NCI-H1092 (cell line): ENCODE measurements around the gene PPP1R15B.

Experiments used
- DNase-seq: peaks from one replicate; lab custom pipeline; 2025; lab: John Stamatoyannopoulos, UW

Gene PPP1R15B

DNA sequence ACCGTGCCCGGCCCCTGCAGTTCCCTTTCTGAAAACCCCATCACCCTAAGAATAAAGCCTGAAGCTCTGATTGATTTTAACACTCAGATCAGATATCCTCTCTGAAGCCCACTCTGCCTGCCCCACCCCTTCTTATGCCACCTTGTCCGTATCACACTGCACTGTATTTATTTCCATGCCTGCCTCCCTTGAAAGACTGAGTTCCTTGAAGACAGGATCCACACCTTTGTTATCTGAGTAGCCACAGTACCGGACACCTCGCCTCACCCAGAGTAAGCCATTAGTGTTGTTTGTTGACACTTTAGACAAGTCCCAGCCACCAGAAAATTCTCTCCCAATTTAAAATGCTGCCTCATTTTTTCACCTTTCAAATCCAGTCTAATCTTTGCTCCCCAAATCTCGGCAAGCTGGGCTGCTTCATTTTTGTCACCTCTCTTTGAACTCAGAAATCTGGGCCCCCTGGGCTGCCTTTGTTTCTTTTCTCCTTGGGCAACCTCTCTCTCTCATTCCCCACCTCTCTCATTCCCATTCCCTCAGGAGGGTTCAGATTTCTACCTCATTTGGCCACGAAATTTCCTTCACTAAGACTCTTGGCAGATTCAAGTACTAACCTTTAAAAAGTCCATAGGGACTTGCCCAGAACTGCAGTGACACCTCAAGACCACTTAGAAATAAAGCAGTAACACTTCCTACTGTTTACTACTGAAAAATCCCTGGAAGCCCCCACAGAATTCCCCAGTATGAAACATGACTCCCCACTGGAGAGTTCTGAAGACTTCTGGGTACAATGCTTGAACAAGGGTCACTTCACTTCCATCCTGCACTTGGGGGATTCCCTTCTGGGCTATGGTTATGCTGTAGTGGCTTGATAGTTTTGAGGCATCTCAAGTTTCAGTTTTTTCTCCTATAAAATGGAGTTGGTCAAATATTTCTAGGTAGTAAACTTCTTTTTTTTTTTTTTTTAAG lies 8.7 kb upstream of the PPP1R15B start:
- no peak for DNase-seq

DNA sequence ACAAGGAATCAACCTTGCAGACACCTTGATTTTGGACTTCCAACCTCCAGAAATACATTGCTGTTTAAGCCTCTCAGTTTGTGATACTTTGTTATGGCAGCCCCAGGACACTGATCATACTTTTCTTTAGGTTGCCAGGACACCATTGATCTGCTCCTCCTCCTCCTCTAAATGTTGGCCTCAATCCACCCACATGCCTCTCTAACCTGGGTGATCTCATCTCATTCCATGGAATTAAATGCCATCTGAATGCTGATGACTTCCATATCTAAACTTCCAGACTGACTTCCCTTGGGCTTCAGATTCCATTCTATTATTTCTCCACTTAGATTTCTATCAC lies 7.4 kb upstream of the PPP1R15B start:
- no peak for DNase-seq

DNA sequence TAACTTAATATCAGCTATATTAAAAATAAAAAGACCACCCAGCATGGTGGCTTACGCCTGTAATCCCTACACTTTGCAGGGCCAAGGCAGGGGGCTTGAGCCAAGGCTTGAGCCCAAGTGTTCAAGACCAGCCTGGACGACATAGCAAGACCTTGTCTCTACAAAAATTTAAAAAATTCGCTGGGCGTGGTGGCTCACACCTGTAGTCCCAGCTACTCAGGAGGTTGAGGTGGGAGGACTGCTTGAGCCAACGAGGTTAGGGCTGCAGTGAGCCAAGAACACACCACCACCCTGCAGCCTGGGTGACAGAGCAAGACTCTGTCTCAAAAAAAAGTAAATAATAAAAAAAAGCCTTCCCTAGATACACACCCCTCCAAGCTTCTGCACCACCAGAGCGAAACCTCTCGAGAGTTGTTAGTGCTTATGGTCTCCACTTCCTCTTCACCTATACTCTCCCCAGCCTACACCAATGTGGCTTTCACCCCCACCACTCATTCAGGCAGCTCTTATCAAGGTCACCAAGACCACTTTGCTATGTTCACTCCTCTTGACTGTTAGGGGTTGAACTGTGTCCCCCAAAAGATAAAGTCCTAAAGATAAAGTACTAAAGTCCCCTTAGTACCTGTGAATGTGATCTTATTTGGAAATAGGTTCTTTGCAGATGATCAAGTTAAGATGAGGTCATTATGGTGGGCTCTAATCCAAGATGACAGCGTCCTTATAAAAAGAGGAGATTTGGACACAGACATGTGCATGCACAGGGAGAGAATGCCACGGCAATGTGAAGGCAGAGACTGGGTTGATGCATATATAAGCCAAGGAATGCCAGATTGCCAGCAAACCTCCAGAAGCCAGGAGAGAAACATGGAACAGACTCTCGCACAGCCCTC lies 6.8 kb upstream of the PPP1R15B start:
- DNase-seq, result no peak

DNA sequence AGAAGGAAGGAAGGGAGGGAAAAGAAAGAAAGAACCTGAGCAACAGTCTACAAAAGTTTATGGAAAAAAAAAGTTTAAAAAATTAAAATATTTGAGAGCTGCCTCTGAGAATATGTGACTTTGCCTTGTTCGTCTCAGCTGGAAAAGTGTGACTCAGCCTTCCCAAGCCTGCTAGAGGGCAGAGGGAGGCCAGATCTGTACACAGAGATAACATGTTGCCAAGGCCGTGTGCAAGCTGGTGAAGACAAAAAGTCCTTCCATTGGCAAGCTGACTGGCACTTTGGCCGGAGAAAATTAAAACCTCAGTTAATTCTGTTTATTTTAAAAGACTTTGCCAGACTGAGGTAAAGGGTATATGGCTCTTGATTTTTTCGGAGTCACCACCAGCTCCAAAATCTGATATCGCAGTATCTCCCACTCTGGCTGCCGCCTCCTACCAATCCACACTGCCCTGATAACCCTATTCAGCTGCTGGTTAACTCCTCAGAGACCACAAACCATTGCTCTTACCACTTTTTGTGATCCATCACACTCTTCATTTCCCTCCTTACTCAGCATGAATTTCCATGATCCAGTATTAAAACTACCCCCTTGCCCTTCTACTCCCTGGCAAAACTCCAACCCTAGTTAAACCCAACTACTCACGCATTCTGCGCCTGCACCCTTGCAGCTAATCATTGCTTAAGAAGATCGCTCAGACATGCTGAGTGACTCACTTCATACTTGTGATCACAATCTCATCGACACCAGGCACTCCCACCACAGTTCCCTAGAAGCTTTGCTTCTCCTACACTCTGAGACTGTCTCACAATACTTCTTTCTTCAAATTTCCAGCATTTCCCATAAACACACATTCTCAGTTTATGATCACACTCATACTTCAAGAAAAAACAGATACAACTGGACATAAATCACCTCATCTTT lies 5.7 kb upstream of the PPP1R15B start:
- no peak for DNase-seq

DNA sequence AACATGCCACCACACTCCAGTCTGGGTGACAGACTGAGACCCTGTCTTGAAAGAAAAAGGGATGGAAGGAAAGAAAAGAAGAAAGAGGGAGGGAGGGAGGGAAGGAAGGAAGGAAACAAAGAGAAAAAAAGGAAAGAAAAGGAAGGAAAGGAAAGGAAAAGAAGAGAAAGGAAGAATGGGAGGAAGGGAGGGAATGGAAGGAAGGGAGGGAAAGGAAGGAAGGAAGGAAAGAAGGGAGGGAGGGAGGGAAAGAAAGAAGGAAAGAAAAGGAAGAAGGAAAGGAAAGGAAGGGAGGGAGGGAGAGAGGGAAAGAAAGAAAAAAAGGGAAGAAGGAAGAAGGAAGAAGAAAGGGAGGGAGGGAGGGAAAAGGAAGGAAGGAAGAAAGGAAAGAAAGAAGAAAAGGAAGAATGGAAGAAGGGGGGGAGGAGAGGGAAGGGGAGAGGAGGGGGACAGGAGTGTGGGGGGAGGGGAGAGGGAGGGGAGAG lies 5.0 kb upstream of the PPP1R15B start:
- no peak for DNase-seq

DNA sequence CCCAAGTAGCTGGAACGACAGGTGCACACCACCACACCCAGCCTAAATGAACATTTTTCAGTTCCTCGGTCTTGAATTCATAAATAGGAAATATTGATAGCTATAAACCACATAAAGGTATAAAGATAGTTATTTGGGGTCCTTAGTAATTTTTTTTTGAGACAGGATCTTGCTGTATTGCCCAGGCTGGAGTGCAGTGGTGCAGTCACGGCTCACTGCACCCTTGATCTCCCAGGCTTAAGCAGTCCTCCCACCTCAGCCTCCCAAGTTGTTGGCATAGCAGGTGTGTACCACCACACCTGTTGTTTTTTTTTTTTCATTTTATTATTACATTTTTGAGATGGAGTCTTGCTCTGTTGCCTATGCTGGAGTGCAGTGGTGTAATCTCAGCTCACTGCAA lies 3.7 kb upstream of the PPP1R15B start:
- no peak for DNase-seq

DNA sequence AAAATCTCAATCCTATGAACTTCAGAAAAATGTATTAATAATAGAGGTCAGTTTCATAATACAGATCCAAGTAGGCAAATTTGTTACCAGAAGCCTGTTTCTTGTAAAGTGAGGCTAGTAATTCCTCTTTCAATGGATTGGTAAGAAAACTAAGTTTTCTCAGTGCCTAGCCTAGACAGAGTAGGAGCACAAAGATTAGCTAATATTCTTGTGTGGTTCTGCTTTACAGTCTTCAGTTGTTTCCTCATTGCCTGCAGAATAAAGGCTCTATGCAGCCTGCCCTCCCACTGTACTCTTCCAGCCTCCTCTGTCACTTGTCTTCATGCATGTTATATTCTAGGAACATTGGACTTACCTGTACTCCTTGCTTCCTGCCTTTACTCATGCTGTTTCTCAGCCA lies 2.4 kb upstream of the PPP1R15B start:
- no peak for DNase-seq

DNA sequence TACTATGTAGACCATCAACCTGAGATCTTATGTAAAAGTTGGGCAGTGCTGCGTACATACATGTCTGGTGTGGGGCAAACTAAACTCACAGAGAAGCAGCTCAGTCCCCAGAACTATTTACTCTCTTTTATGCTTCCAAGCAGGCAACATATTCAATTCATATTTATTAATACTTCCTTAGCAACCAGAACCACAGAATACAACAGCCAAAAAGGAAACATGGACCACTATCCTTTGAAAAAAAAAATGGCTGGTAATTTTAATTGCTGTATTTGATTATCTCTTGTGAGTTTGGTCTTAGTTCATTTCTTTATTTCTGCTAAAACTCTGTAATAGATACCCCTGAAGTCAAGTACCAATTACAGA lies 1.5 kb upstream of the PPP1R15B start:
- no peak for DNase-seq

DNA sequence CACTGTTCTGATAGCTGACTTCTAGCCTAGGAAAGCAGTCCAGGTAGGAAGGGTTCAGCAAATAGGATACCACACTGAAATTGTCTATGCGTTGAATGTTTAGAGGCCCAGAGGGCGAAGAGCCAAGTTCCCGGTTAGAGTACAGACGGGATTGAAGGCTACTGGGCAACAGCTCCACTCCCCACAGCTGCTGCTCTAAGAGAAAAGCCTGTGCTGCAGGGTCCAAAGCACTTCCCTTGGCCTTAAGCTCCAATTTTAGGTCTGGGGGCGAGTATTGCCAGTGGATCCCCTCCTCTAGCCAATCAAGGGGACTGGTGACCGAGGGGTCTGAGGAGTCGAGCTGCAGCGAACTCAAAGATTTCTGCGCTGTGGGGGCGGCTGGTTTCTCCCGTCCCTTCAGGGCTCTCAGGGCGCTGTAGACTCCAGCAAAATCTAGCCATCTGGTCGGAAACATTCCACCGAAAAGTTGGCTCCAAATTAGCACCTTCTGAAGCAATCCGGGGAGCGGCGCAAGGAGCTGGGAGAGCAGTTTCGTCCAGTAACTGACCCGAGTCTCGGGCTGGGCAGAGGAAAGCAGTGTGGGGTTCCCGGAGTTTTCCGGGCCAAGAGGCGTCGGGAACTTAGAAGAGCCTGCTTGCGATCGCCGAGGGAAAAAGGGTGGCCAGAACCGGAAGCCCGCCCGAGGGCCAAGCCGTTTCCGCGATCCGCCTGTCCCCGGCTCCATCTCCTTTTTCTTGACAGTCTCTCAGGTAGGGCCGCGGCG lies 748 bp downstream of the PPP1R15B start:
- no peak for DNase-seq

DNA sequence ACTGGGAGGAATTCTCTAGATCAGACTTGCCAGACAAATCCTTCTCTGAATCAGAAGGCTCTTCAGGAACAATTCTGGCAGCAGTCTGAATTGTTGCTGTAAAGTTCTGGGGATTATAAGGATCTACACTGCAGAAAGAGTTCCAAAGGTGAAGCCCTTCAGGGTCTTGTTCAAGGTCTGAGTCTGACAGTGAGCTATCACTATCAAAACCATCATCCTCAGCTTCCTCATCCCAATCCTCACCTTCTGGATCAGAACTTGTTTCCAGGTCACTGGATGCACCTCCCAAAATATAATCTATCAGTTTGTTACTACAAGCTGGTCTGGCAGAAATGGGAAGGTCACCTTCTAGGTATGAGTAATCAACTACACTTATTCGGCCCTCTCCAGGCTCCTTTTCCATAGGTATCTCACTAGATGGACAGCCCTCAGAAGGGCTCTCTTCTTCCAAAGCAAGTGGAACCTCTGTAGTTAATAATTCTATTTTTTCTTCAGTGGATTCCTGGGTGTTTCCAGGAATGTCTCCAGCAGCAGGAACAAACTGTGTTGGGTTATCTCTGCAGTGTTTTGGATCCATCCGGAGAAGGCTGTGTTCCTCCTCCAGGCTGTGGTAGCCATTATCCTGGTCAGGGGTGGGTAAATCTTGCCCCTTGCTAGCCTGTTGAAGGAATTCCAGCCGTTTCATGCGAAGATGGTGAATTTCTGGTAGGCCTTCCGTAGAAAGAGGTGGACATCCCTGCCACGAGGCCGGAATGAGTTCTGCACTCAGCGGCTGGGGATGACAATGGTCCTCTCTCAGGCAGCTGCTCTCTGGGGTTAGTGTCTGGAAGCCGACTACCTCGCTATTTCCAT lies 1.6 kb downstream of the PPP1R15B start:
- DNase-seq, result no peak

DNA sequence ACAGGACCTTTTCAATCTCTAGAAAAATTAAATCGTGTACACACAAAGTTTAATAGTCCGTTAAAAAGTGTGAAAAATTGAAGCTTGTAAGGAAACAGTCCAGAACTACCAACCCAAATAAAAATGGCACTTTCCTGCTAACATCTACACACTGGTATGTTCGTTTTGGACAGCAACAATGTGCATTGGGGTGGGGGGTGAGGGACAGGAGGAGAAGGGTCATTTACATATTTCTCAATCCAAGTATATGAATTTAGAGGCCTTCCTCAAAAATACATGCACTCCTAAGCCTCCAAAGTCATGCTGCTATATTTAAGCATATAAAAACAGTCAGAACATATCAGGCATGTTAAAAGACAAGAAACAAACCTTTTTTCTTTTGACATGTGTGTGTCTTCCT lies 2.5 kb downstream of the PPP1R15B start:
- no peak for DNase-seq

DNA sequence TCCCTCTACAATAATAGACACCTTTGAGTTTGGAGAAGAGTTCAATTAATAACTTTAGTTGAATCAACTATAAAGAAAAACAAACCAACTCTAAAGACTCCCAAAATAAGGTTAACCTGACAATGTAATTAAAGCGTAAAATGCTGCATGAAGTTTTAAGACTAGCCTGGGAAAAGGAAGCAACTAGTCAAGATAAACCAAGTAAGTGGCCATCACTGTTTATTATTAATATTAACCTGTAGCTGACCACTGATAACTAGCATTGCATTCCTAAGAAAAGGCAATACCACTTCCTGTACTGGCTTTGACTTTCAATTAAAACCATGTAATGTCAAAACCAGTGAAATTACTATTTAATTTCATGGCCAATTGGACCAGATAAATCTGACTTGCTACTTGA lies 3.0 kb downstream of the PPP1R15B start:
- no peak for DNase-seq

DNA sequence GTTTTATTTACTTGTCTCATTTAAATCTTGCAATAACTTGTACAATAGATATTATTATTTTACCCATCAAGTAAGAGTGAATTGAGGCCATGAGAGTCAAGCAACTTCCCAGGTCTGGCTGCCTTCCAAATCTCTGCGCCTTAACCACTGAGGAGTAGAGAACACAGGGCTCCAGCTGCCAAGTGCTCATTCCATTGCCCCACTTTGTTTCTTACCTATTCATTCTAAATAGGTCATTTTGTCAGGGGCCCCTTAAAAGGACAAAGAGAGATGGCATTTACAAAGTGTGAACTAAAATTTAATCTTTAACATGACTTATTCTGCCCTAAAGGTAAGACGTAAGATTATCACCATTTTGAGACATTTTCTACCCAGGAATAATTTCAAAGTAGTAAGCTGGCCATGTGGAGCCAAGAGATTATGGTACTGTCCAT lies 3.5 kb downstream of the PPP1R15B start:
- DNase-seq, result no peak

DNA sequence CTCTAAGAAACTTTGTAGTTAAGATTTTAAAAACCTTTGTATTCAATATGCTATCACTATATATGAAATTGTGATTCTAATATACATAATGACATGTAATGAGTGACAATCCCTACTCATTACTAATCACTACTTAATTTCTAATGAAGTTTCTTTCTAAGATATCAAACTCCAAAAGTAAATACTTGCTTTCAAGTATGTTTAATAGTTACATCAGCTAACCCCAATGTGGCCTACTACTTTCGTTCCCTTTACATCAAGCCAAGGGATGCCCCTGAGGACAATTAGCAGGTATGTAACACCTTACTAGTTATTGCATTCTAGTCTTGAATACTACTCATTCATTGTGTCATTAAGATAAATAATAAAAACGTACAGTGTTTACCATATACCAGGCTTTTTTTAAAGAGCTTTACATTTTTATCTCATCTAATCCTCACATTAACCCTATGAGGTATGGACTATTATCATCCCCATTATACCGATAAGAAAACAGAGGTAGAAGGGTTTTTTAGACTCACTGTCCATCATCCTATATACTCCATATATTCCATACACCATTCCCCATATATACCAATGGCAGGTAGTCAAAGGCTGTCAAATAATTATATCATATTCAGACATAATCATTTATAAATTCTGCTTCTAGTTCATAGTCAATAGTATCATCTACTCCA lies 4.2 kb downstream of the PPP1R15B start:
- DNase-seq, result no peak

DNA sequence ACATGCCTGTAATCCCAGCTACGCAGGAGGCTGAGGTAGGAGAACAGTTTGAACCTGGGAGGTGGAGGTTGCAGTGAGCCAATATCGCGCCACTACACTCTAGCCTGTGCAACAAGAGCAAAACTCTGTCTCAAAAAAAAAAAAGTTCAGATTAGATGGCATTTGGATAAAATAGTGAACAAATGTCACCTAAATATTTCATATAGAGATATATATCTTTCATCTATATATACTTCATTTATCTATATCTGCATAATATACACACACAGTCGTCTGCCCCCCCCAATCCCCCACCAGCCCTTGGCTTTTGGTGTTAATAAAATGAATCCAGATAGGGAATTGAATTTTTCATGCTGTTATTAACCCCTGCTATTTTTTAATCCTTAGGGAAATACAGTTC lies 5.0 kb downstream of the PPP1R15B start:
- DNase-seq, result no peak

DNA sequence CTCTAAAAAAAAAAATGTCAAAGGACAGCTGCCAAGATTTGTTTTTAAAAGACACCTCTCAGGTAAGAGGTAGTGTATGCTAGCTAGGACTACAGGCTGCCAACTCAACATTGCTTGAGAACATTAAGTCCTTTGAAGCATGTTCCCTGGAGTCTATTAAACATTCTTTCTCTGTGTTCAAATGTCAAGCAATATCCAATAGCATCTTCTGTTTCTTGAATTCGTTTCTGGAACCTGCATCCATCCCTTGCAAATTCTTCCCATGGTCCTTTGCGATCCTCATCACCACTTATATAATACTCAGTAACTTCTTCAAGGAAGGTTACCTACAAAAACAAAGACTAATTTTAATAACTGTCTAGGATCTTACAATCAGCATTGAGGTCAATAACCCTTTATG lies 5.6 kb downstream of the PPP1R15B start:
- DNase-seq, result no peak

DNA sequence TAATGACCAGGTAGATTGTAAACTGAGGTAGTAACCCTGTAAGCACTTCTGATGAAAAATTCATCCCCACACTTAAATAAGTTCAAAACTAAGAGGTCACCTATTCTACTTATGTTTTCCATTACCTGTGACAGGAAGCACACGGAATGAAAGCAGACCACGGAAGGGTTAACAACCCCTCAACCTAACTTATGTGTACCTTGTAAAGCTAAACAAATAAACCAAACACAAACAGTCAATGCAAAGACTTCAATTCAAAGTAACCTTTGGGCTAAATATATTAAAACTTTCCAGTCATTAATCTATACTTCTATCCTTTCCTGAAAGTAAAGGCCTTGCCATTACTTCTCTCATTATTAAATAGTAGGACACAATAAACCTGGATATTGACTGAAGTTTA lies 7.0 kb downstream of the PPP1R15B start:
- no peak for DNase-seq

DNA sequence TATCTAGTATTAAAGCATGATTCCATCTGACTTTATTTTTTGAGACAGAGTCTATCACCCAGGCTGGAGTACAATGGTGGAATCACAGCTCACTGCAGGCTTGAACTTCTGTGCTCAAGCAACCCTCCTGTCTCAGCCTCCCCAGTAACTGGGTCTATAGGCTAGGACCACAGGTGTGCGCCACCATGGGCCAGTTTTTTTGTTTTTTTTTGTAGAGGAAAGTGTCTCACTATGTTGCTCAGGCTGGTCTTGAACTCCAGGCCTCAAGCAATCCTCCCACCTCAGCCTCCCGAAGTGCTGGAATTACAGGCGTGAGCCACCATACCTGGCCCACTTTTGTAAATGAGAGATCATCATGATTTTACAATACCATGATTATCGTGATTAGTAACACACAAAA lies 9.2 kb downstream of the PPP1R15B start:
- DNase-seq, result no peak

DNA sequence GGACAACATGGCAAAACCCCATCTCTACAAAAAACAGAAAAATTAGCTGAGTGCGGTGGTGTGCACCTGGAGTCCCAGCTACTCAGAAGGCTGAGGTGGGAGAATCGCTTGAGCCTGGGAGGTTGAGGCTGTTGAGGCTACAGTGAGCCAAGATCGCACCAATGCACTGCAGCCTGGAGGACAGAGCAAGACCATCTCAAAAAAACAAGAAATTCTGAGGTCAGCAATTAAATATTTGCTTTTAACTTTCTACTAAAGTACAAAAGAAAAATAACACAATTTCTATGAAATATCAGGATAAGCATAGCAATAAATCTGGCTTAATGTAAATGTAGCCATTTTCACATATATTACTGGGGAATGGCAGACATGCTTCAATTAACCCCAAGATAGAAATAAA lies 9.9 kb downstream of the PPP1R15B start:
- no peak for DNase-seq
